Stromal cell of bone marrow (primary cell): ENCODE measurements around the gene SEMA3C.
A peak's percentile ranks its signal among the peaks of the same experiment; 100 is the strongest.

ENCODE experiments used
- DNase-seq: peaks from one replicate; pipeline ENCODE4 v3.0.0-alpha.2; 2012; ENCODE audit warnings: low read depth

SEMA3C gene

DNA sequence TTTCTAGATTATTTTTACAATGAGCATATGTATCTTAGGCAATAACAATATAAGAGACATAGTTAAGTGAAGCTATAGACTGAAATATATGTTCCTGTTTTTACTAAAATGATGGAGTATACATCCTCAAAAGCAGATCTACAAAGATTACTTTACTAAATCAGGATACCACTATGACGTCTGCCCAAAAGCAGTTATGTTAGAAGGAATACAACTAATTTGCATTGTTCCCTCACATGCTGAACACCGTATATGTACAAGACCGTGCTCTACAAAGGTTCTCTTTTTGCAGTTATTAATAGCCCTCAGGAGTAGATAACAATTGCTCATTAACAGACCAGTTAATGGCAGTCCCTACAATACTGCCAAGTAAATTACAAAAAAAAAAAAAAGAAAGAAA, 143.0 kb downstream of the SEMA3C start:
- DNase-seq = no peak

DNA sequence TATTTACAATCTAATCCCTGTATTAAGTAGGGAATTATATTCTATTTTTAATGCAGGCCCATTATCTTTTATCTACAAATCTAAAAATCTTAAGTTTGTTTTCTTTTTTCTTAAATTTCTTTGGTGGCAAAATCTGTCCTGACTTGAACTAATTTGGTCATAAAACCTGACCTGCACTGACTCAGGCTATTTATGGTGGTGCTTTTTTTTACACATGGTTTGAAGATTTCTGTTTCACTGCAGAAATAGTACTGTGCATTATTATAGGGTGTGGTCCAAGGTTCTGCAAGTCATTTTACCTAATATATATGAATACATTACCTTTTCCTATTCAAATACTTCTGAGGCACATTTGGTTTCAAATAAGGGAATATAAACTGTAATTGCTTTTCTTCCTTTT, 143.4 kb downstream of the SEMA3C start:
- DNase-seq = no peak

DNA sequence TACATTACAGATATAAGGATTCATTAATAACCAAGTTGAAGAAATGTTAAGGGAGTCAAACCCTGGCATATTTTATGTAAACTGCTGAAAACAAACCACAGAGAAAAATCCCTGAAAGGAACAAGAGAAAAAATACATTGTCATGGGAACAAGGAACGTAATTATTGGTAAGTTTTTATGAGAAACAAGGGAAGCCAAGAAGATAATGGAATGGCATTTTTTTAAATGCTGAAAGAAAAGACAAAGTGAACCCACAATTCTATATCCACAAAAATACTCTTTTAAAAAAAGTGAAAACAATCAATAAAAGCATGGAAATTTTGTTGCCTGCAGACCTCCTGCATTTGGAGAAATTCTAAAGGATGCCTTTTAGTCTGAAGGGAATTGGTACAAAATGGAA, 144.0 kb downstream of the SEMA3C start:
- no peak for DNase-seq

DNA sequence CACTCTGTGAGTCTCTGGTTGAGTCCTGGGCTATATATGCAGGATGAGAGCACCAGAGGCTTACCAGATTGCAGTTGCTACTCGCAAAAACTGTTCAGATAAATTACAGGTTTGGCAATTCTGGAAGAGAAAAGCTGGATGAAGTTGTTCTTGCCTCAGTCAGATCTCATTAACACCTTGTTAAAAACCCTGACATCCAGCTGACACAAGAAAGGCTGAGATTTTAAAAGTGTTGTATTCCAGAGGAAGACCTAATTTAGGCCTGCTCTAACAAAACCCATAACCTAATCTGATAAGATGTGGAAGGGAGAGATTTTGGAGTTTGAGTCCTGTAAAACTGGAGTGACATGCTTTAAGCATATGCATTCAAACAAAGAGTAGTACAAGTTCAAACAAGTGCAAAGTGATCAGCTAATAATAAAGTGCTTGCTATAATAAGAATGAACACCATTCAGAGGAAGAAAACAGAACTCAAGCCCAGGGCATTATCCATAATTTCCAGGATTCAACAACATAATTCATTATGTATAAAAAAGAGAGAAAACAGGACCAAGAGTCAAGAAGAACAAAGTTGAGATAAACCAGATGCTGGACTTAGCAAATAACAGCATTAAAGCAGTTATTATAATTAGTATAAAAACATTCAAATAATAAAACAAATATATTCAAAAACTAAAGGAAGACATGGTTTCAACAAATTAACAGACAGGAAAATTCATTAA, 144.9 kb downstream of the SEMA3C start:
- no peak for DNase-seq

DNA sequence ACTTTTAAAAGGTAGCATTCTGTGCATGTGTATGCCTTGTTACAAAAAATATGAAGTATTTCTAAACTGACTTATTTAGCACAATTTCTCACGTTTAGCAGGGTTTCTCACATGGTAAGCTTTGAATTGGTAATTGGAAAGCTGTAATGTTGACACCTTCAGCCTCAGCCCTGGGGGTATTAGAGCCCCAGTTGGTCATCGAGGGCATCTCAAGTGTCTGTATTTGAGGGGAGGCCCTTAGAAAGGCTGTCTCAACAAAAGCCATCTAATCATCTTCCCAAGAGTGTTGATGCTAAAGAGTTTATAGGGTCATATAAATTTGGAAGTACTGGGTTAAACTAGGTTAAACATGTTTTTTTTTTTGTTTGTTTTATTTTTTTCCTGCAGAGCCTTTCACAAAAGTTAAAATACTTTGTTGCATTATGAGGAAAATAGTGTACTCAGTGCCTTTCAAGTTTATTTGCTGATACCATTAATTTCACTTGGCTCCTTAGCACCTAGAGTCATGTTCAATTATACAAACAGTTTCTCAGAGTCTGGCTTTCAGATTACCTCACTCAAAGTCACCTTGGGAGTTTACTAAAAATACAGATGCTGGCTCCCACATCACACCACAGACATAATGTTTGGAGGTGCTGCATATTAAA, 146.4 kb downstream of the SEMA3C start:
- no peak for DNase-seq

DNA sequence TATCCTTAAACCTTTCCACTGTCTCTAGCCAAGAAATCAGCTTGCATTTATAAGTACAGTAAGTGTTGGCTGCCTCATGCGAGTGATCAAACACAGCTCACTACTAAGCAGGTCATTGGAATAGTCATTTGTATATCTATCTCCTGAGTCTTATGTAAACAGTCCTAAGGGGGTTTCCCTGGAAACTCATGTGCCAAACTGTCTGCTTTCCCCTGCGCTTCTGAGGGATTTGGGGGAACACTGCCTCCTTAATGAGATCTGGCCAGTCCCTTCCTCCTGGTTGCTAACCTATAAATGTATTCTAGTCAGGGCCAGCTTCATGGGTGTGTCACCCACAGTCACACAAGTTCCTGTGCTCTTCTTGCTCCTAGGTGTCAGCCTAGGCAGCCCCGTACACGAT, 147.3 kb downstream of the SEMA3C start:
- no peak for DNase-seq

DNA sequence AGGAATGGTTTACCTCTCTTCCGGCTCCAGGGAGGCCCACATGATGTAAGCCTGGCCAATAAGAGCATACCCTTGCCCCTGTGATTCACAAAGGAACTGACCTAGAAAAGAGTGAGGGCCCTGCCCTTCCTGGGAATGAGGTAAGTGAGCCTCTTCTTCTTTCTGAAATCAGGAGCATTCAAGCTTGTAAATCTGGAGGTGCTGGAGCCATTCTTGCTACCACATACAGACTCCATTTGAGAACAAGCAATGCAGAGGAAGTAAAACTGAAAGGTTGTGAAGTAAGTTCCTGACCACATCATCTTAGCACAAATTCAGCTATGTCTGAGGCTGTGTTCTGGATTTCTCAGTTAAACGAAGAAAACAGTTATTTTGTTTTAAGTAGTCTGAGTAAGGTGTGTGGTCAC, 148.2 kb downstream of the SEMA3C start:
- DNase-seq = no peak

DNA sequence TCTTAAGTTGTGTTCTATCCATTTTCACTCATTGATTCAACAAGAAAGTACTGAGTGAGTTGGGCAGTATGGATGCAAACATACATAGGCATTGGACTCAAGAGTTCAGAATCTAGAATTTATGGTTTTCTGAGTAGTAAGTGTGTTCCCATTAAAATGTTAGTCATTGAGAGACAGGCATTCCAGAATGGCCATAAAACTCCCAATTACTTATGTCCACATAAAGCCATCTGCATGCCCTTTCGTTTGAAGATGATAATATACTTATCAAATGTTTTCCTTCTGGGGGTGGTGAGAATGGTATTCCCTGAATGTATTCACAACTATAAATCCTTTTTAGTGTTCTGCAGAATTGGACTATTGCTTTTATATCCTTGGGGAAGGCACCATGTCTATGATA, 148.8 kb downstream of the SEMA3C start:
- DNase-seq = no peak

DNA sequence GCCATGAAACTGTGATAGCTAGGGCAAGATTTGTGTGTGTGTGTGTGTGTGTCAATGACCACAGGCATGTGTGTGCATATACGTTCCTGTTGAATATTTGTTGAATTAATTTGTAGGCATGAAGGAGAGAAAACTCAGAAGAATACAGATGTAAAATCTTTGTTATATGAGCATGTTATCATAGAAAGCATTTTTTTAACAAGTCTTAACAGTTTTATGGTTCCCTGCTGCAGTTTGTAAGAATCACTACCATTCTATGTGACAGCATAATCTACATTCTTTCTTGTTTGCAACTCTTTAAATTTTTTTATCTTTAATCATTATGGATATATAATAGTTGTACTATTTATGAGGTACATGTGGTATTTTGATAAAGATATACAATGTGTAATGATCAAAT, 150.1 kb downstream of the SEMA3C start:
- no peak for DNase-seq

DNA sequence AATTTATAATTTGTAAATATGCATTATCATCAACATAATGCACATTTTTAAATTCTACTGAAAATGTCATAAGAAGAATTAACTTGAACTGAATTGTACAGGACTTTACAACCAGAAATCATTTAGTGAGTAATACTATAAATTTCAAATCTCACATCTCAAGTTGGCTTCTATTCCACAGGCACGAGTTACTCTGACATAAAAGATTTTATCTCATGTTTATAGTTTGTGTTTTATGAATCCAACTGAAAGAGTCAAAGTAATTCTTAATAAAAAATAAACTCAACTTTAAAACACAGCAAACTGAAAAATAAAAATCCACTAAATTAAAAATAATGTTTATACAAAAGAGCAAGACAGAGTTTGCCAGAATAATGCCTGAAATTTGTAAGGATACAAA, 151.2 kb downstream of the SEMA3C start:
- no peak for DNase-seq

DNA sequence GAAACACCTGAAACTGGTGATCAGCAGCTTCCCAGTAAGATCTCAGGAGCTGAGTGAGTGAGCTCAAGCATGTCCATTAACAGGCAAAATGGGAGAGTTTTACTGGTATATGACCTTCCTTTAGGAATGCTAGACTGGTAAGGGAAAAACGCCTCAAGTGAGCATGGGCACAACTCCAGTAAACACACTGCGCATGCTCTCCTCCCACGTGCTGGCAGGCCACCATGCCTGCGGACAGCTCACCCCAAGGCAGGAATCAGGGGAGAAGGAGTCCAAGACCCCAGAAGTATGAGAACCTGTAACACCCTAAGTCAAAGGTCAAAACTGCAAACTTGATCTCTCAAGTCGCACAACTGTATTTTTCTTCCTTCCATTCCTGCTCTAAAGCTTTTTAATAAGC, 152.1 kb downstream of the SEMA3C start:
- no peak for DNase-seq

- DNase-seq = no peak
Measured at GRCh38 chr7:80764132-80764531, 154.7 kb downstream of the SEMA3C start.

- no peak for DNase-seq
Measured at GRCh38 chr7:80763704-80764103, 155.1 kb downstream of the SEMA3C start.

GRCh38 chr7:80763289-80763688, 155.6 kb downstream of the SEMA3C start:
- no peak for DNase-seq

DNA sequence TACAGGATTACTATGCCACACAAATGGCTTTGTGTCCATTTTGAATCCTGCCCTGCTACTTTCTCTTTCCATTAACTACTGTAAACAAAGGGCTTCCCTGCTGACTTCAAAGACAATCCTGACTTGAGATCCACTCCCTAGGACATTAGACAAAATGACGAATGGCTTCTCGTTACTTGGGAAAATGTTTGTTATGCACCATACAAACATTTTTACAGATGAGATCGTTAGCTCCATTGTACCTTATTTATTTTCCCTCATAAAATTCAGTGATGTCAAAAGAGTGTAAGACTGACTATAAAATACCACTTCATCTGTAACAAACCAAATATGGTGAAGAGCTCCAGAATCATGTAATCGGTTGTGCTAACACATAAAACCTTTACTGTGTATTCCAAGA, 158.6 kb downstream of the SEMA3C start:
- DNase-seq = no peak

DNA sequence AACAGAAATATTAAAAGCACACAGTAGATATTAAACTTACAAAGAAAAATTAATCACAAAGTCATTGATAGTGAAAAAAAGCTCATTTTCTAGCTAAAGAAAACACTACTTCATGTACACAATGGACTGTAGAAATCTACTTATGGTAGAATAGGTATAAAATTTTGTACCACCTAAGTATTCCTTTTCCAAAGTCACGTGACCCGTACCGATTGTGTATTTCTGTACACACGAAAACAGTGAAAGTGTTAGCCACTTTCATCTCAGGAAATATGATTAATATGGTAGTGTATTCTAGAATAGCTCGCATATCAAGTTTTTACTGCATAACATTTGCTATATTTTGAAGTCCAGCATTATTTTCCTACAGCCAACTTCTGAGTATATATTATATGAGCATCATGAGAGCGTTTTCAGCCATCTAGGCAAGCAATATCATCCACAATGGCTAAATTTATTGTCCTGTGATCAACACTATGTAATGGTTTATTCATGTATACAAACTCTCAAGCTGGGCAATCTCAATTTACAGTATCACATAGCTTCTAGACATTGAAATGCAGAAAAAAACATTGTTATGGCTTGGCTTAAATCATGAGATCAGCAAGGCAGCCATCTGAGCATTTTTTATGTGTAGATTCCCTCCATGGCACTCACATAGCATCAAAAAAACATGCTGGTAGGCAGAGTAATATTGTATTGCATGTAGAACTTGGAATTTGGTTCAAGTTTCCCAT, 165.7 kb downstream of the SEMA3C start:
- DNase-seq = no peak

DNA sequence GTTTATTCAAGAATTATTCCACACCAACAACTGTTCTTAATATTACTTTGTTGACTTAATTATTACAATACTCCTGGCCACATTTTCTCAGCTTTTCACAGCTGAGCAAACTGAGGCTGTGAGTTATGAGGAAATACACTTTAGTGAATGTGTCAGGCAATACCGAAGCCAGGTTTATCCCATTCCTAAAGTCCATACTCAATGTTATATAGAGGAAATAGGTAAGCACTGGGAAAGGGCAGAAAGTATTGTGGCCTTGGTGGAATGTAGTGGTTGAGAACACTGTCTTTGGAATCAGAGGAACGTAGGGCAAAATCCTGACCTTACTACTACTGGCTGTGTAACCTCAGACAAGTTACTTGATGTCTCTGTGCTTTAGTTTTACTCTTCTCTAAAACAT, 169.6 kb downstream of the SEMA3C start:
- no peak for DNase-seq

DNA sequence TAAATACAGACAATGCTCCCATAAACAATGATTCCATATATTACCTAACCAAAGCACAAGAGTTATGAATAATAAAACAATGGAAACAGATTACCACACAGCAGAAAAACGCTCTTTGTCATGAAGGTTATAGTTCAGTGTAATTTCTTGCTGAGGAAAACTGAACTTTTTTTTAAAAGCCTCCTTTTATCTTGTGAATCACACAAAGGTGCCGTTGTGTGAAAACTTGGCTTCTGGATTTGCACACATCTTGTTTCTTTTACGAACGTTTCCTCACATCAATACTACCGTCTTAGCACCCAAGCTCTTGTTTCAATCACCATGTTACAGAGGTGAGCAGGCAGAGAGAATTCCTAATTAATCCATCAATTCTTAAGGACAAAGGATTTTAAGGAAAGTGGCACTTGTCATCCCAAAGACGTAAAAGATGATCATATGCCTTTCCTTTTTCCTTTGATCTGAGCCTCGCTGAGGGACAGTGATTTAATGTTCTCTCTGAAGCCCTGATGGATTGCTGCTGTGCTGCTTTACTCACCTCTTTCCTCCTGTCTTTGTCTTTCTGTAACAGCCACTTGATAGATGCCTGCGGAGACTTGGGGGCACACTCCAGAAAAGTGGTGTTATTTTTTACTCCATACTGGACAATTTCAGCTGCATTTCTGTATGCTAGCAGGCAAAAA, 170.3 kb downstream of the SEMA3C start:
- no peak for DNase-seq

- DNase-seq = peak; percentile 34
Measured at GRCh38 chr7:80740778-80741545, 177.9 kb downstream of the SEMA3C start.

DNA sequence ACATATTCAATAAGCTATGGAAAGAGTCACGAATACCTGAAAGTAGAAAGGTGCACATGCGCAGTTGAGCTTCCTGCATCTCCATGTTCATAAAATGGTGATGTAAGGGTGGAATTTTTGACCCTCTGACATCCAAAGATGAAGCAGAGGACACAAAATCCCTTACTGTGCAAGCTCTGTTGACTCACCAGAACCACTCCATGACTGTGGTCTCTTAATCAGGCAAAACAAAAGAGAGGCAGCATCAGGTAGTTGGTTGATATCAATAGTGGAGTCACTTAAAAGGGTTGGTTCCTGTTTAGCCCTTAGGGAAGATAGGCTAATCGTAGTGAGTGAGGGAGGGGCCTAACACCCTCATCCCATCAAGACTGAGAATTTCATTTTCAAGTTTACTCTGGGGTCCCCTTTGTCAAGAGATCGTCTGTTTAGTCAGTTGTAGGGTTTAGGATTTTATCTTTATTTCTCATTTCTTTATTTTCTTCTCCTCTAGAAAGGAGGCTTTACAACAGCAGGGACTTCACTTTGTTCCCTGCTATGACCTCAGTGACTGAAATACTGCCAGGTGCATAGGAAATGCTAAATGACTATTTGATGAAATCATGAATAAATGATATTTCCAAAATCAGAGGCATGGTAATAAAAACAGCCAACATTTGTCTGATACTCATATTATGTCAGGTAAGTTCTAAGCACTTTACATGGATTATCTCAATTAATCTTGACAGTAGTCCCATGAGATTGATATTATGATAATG, 182.3 kb downstream of the SEMA3C start:
- no peak for DNase-seq

- no peak for DNase-seq
Measured at GRCh38 chr7:80735330-80735729, 183.5 kb downstream of the SEMA3C start.
